Measurements from ENCODE around the gene ADGRG3.

DNA sequence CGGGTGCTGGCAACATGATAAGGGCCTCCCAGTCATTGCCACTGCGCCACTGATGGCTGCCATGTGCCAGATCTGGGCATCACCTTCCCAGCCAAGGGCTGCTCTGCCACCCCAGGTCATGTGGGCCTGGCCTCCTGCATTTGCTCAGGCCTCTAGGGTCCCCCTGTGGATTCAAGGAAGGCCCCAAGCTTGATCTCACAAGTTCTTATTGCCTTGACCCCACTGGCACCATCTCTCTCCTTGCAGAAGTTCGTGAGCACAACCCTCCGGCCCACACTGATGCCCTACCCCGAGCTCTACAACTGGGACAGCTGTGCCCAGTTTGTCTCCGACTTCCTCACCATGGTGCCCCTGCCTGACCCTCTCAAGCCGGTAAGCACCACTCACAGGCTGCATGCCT, 31.8 kb downstream of the ADGRG3 start:
- TF ChIP-seq, protein P1, sequence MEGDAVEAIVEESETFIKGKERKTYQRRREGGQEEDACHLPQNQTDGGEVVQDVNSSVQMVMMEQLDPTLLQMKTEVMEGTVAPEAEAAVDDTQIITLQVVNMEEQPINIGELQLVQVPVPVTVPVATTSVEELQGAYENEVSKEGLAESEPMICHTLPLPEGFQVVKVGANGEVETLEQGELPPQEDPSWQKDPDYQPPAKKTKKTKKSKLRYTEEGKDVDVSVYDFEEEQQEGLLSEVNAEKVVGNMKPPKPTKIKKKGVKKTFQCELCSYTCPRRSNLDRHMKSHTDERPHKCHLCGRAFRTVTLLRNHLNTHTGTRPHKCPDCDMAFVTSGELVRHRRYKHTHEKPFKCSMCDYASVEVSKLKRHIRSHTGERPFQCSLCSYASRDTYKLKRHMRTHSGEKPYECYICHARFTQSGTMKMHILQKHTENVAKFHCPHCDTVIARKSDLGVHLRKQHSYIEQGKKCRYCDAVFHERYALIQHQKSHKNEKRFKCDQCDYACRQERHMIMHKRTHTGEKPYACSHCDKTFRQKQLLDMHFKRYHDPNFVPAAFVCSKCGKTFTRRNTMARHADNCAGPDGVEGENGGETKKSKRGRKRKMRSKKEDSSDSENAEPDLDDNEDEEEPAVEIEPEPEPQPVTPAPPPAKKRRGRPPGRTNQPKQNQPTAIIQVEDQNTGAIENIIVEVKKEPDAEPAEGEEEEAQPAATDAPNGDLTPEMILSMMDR (IDR thresholded peaks at IDR 0.05) = no peak
- TF ChIP-seq POLR2A (IDR thresholded peaks at IDR 0.05) = no peak

Measured in adrenal gland (tissue), 5 donors.